MM.1S (cell line): ENCODE results near the gene EML5.

ENCODE experiments used
- EZH2 ChIP-seq: fragments of 300-600 bp; sonication (generic); optimal IDR thresholded peaks from 2 replicates; pipeline ENCODE3; 2017; ENCODE audit warnings: low read depth, mild to moderate bottlenecking, antibody characterized with exemption, low read length, mixed read lengths
- TF ChIP-seq, protein P1 (sequence below): fragments of 300-600 bp; sonication (generic); IDR thresholded peaks from 2 replicates; pipeline ENCODE4 v1.5.1; 2016; ENCODE audit warnings: antibody characterized with exemption, low read length, mixed read lengths

DNA sequence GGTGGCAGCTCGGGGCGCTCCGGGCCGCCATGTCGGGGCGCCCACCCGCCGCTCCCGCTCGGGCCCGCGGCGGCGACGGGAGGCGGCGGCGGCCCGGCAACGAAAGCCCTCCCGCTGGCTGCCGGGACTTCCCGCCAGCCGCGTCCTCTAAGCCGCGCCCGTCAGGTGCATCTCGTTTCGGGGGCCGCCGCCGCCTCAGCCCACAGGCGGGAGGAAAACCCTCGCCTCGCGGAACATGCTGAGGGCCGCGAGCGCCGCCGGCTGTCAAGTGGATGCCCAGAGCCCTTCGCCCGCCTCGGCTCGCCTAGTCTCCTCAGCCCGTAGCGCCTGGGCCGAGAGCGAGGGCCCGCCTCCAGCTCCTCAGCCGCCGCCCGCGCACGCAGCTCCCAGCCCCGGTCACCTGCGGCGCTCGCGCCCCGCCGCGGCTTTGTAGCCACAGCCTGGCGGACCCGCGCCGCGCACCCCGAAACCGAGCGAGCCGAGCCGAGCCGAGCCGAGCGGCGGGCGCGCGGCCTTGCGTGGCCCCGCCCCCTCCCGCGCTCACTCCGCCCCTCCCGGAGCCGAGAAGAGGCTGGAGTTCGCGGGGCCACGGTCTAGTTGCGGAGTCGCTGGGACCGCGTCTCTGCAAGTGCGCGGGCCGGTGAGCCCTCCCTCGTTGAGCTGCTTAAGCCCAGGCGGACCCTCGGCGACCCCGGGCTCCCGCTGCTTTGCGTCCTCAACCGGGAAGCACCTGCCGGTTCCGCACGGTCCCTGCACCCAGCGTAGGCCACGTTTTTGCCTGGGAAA is at the start of gene EML5:
- TF ChIP-seq EZH2, result no peak
- TF ChIP-seq, protein P1, sequence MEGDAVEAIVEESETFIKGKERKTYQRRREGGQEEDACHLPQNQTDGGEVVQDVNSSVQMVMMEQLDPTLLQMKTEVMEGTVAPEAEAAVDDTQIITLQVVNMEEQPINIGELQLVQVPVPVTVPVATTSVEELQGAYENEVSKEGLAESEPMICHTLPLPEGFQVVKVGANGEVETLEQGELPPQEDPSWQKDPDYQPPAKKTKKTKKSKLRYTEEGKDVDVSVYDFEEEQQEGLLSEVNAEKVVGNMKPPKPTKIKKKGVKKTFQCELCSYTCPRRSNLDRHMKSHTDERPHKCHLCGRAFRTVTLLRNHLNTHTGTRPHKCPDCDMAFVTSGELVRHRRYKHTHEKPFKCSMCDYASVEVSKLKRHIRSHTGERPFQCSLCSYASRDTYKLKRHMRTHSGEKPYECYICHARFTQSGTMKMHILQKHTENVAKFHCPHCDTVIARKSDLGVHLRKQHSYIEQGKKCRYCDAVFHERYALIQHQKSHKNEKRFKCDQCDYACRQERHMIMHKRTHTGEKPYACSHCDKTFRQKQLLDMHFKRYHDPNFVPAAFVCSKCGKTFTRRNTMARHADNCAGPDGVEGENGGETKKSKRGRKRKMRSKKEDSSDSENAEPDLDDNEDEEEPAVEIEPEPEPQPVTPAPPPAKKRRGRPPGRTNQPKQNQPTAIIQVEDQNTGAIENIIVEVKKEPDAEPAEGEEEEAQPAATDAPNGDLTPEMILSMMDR, result no peak
